H1 (cell line): ENCODE results near the gene DPYSL4. TPM values are rescaled to one million over a fixed set of nuclear protein-coding genes. Genes with fewer than 3 reads are reported as not detected.

ENCODE experiments used
- CTCF ChIA-PET: fragments of 300-600 bp; sonication (Branson Sonifier 250); formaldehyde crosslinking; loops from one replicate; lab custom pipeline; 2021; ENCODE audit not compliant: partially characterized antibody; lab: Charles Lee
- POLR2A ChIA-PET: fragments of 300-600 bp; sonication (Branson Sonifier 250); formaldehyde crosslinking; loops from one replicate; lab custom pipeline; 2021; ENCODE audit warnings: inconsistent platforms; ENCODE audit not compliant: partially characterized antibody; lab: Charles Lee
- DNase-seq, 2 experiments: peaks; one replicate each; pipeline versions ENCODE4 v3.0.0 to v3.0.0-alpha.2; 2010 to 2022; ENCODE audit warnings: low spot score in 2 of 2, low read depth in 1 of 2, mixed read lengths in 1 of 2
- FAIRE-seq: peaks from 2 replicates; lab custom pipeline; 2011; peaks lifted over from hg19 to GRCh38; lab: Jason Lieb, UNC
- H2AFZ ChIP-seq: 2 replicates; pipeline ENCODE4 v1.8.1; 2012; ENCODE audit warnings: low read length, inconsistent platforms
- H2AK5ac ChIP-seq: 2 replicates; pipeline ENCODE4 v1.6.1; 2013; ENCODE audit warnings: low read depth, low read length
- H2BK120ac ChIP-seq: replicated peaks from 2 replicates; pipeline ENCODE3; 2013; ENCODE audit warnings: low read depth, low read length, inconsistent platforms
- H2BK12ac ChIP-seq: 2 replicates; pipeline ENCODE4 v1.6.1; 2013; ENCODE audit warnings: low read depth, low read length
- H2BK15ac ChIP-seq: 2 replicates; pipeline ENCODE4 v1.6.1; 2013; ENCODE audit warnings: low read length
- H2BK20ac ChIP-seq: 2 replicates; pipeline ENCODE4 v1.6.1; 2013; ENCODE audit warnings: low read length
- H2BK5ac ChIP-seq: 2 replicates; pipeline ENCODE4 v1.6.1; 2013; ENCODE audit warnings: low read depth, low read length
- H3K14ac ChIP-seq: 2 replicates; pipeline ENCODE4 v1.6.1; 2013; ENCODE audit warnings: inconsistent platforms; ENCODE audit not compliant: insufficient read length
- H3K18ac ChIP-seq: 2 replicates; pipeline ENCODE4 v1.6.1; 2013; ENCODE audit warnings: low read length; ENCODE audit errors: extremely low read depth
- H3K23ac ChIP-seq: 2 replicates; pipeline ENCODE4 v1.6.1; 2013; ENCODE audit warnings: inconsistent platforms; ENCODE audit not compliant: insufficient read length
- H3K23me2 ChIP-seq: 2 replicates; pipeline ENCODE4 v1.6.1; 2013; ENCODE audit warnings: low read depth, low read length
- H3K27ac ChIP-seq: 2 replicates; pipeline ENCODE4 v1.6.1; 2011; ENCODE audit warnings: low read depth, low read length, inconsistent platforms
- H3K27me3 ChIP-seq, 4 experiments: replicated peaks in 1 of 4; 1 replicate in 1 of 4; 2 replicates in 3 of 4; pipeline versions ENCODE4 v1.6.1 to v1.8.1; 2011 to 2013; ENCODE audit warnings: low read length in 3 of 4, mild to moderate bottlenecking in 3 of 4, inconsistent platforms in 2 of 4, mixed read lengths in 2 of 4, moderate library complexity in 1 of 4; ENCODE audit not compliant: control insufficient read depth in 3 of 4, insufficient read depth in 3 of 4; ENCODE audit errors: extremely low read depth in 1 of 4
- H3K36me3 ChIP-seq, 4 experiments: 2 replicates each; pipeline versions ENCODE4 v1.6.1 to v1.8.1; 2011 to 2013; ENCODE audit warnings: mild to moderate bottlenecking in 4 of 4, low read length in 3 of 4, moderate library complexity in 2 of 4, control low read depth in 1 of 4, inconsistent platforms in 1 of 4; ENCODE audit not compliant: insufficient read depth in 4 of 4, control insufficient read depth in 2 of 4
- H3K4ac ChIP-seq: replicated peaks from 2 replicates; pipeline ENCODE3; 2013; ENCODE audit warnings: low read length, low read depth, mixed read lengths, inconsistent platforms; ENCODE audit not compliant: insufficient read length
- H3K4me1 ChIP-seq, 4 experiments: replicated peaks in 1 of 4; 1 replicate in 1 of 4; 2 replicates in 3 of 4; pipeline versions ENCODE4 v1.6.1 to v1.8.1; 2011 to 2013; ENCODE audit warnings: low read length in 3 of 4, inconsistent platforms in 2 of 4, mixed read lengths in 1 of 4; ENCODE audit not compliant: insufficient read depth in 4 of 4, control insufficient read depth in 3 of 4
- H3K4me2 ChIP-seq, 2 experiments: 2 replicates each; pipeline versions ENCODE4 v1.6.1 to v1.8.1; 2011 to 2013; ENCODE audit warnings: low read depth in 2 of 2, low read length in 2 of 2, control low read depth in 1 of 2, inconsistent platforms in 1 of 2, mild to moderate bottlenecking in 1 of 2; ENCODE audit not compliant: insufficient read depth in 1 of 2
- H3K4me3 ChIP-seq, 4 experiments: fragments of 200-600, 300-600 bp in 1 of 4; sonication (generic), shearing (Covaris generic), sonication (Bioruptor Twin) in 1 of 4; 2 replicates each; pipeline versions ENCODE4 v1.5.1 to v1.8.1; 2011 to 2016; ENCODE audit warnings: low read length in 4 of 4, low read depth in 3 of 4, control low read depth in 2 of 4, inconsistent platforms in 2 of 4, mild to moderate bottlenecking in 2 of 4, mixed read lengths in 1 of 4, moderate library complexity in 1 of 4; ENCODE audit not compliant: insufficient read depth in 2 of 4; ENCODE audit errors: extremely low read depth in 1 of 4
- H3K56ac ChIP-seq: replicated peaks from 2 replicates; pipeline ENCODE3; 2013; ENCODE audit warnings: low read depth, mild to moderate bottlenecking, mixed read lengths, low read length, inconsistent platforms; ENCODE audit not compliant: insufficient read length
- H3K79me1 ChIP-seq: 2 replicates; pipeline ENCODE4 v1.6.1; 2013; ENCODE audit warnings: low read depth, low read length, control low read depth
- H3K79me2 ChIP-seq, 2 experiments: 2 replicates each; pipeline versions ENCODE4 v1.6.1 to v1.8.1; 2012 to 2013; ENCODE audit warnings: low read length in 2 of 2, mild to moderate bottlenecking in 2 of 2, inconsistent platforms in 1 of 2; ENCODE audit not compliant: insufficient read depth in 2 of 2, control insufficient read depth in 1 of 2
- H3K9ac ChIP-seq, 4 experiments: replicated peaks in 1 of 4; 1 replicate in 1 of 4; 2 replicates in 3 of 4; pipeline versions ENCODE4 v1.6.1 to v1.8.1; 2011 to 2013; ENCODE audit warnings: low read depth in 3 of 4, low read length in 3 of 4, control low read depth in 2 of 4, mild to moderate bottlenecking in 2 of 4, moderate library complexity in 2 of 4, inconsistent platforms in 1 of 4; ENCODE audit errors: extremely low read depth in 1 of 4
- H3K9me3 ChIP-seq, 2 experiments: 2 replicates each; pipeline versions ENCODE4 v1.6.1 to v1.8.1; 2012 to 2013; ENCODE audit warnings: mild to moderate bottlenecking in 2 of 2, moderate library complexity in 2 of 2, control low read depth in 1 of 2, inconsistent platforms in 1 of 2, low read depth in 1 of 2, low read length in 1 of 2, mixed read lengths in 1 of 2; ENCODE audit not compliant: insufficient read depth in 2 of 2
- H4K20me1 ChIP-seq, 2 experiments: replicated peaks in 1 of 2; 2 replicates each; pipeline versions ENCODE3 to v1.8.1; 2011 to 2013; ENCODE audit warnings: inconsistent platforms in 2 of 2, low read length in 2 of 2, mild to moderate bottlenecking in 1 of 2; ENCODE audit not compliant: insufficient read depth in 2 of 2, control insufficient read depth in 1 of 2
- H4K5ac ChIP-seq: 2 replicates; pipeline ENCODE4 v1.6.1; 2013; ENCODE audit warnings: low read length, low read depth, mixed read lengths, inconsistent platforms; ENCODE audit not compliant: insufficient read length
- H4K8ac ChIP-seq: 2 replicates; pipeline ENCODE4 v1.8.0; 2013; ENCODE audit warnings: mild to moderate bottlenecking, moderate library complexity, low read length, inconsistent platforms; ENCODE audit not compliant: insufficient read depth; ENCODE audit errors: extremely low read depth
- H4K91ac ChIP-seq: replicated peaks from 2 replicates; pipeline ENCODE3; 2013; ENCODE audit warnings: low read length, mixed read lengths, inconsistent platforms; ENCODE audit not compliant: insufficient read length
- ASH2L ChIP-seq: fragments of 200-600, 300-600 bp; sonication (generic); IDR thresholded peaks from one replicate; pipeline ENCODE4 v1.7.1; 2017; ENCODE audit warnings: low read length
- BRCA1 ChIP-seq: IDR thresholded peaks from 2 replicates; pipeline ENCODE4 v1.6.1; 2012; ENCODE audit warnings: low read depth, low read length, improper control_type of control experiment
- CREB1 ChIP-seq: IDR thresholded peaks from 2 replicates; pipeline ENCODE4 v1.6.1; 2012; ENCODE audit warnings: inconsistent platforms
- CTBP2 ChIP-seq: IDR thresholded peaks from 2 replicates; pipeline ENCODE4 v1.7.0; 2011; ENCODE audit warnings: borderline replicate concordance, mild to moderate bottlenecking, moderate library complexity, mixed read lengths, low read length; ENCODE audit not compliant: insufficient read depth, insufficient read length
- EGR1 ChIP-seq: IDR thresholded peaks from 2 replicates; pipeline ENCODE4 v1.6.1; 2011; ENCODE audit warnings: low read depth, low read length, borderline replicate concordance
- HDAC6 ChIP-seq: IDR thresholded peaks from one replicate; pipeline ENCODE4 v1.7.1; 2012; ENCODE audit warnings: low read depth, mild to moderate bottlenecking, inconsistent platforms, low read length, moderate library complexity
- MAFK ChIP-seq: IDR thresholded peaks from 2 replicates; pipeline ENCODE4 v1.6.1; 2012; ENCODE audit warnings: low read depth, mild to moderate bottlenecking, improper control_type of control experiment, low read length
- PHF8 ChIP-seq: fragments of 200-600 bp; sonication (generic); conservative IDR thresholded peaks from 2 replicates; pipeline ENCODE4 v1.7.1; 2012; ENCODE audit warnings: low read depth, mild to moderate bottlenecking, inconsistent platforms, low read length, moderate library complexity
- POLR2A ChIP-seq, 2 experiments: IDR thresholded peaks; 1 replicate in 1 of 2; 2 replicates in 1 of 2; pipeline ENCODE4 v1.6.1; 2011; ENCODE audit warnings: low read depth in 2 of 2, low read length in 2 of 2, mild to moderate bottlenecking in 2 of 2; ENCODE audit errors: control extremely low read depth in 1 of 2
- SIN3A ChIP-seq, 2 experiments: IDR thresholded peaks in 1 of 2; conservative IDR thresholded peaks in 1 of 2; 2 replicates each; pipeline ENCODE4 v1.6.1; 2011 to 2012; ENCODE audit warnings: low read length in 2 of 2, improper control_type of control experiment in 1 of 2, low read depth in 1 of 2, mild to moderate bottlenecking in 1 of 2
- TEAD4 ChIP-seq: IDR thresholded peaks from 2 replicates; pipeline ENCODE4 v1.6.1; 2012; ENCODE audit warnings: low read depth, low read length, inconsistent platforms, mixed read lengths
- WGBS, 2 experiments: shearing (Covaris generic) in 1 of 2; methylation state at CpG; one replicate each; pipeline versions ENCODE4 v1.1.6 to v1.1.7; 2013 to 2015; ENCODE audit warnings: low lambda C conversion rate in 2 of 2, mixed read lengths in 2 of 2, inconsistent platforms in 1 of 2, low coverage in 1 of 2, missing lambda C conversion rate in 1 of 2; ENCODE audit not compliant: insufficient replicate concordance in 2 of 2, insufficient coverage in 1 of 2, insufficient read length in 1 of 2; ENCODE audit errors: extremely low coverage in 1 of 2, missing lambda C conversion rate in 1 of 2; 5-methylcytosine and 5-hydroxymethylcytosine counted together
- polyA plus RNA-seq, 7 experiments: library from polyadenylated mRNA; depleted of rRNA in 3 of 7; stranded (reverse) in 5 of 7; unstranded in 2 of 7; fragments of >200 nt in 5 of 7; fragments of 200-250 nt in 2 of 7; gene quantifications; 1 replicate in 5 of 7; 2 replicates in 1 of 7; 4 replicates in 1 of 7; pipeline versions ENCODE4 v1.2.1 to v1.2.3, GENCODE V29; 2011 to 2013; ENCODE audit warnings: missing spikeins in 2 of 7, mixed read lengths in 2 of 7
- total RNA-seq: library from RNA; stranded (reverse); fragmentation: NEBNext Ultra II Directional; extraction: Animal tissue kit (Norgen Biotek cat#: 25700); gene quantifications from 2 replicates; pipeline ENCODE4 v1.2.1, GENCODE V29; 2021
- TF ChIP-seq, protein P1 (sequence below): IDR thresholded peaks from 2 replicates; pipeline ENCODE4 v1.6.1; 2011; ENCODE audit warnings: low read length, improper control_type of control experiment

The DPYSL4 gene
- total and polyA plus RNA-seq, 2 of the 8 experiments (the other 6 are each of a cell fraction or from before 2014, with no cell fraction given), result 12.9 to 15.2 TPM

DNA sequence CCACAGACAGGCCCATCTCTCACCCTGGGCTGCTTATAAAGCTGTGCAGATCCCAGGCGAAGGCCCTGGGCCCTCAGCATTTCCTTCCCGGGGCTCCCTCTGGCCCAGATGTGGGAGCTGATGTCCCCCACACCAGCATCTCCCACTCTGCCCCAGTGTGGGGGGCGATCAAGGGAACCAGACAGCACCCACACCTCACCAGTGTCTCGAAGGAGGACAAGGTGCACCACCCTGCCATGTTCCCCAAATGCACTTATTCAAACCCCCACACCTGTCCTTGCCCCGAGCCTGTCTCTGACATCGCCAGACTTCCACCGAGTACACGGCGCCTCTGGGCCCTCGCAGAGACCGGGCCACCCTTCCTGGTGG is 19.6 kb downstream of the DPYSL4 start:
- Histone ChIP-seq H3K56ac (no peak overlapping the region), H3K9ac (no peak overlapping the region), H4K91ac (no peak overlapping the region), H2AK5ac (no peak overlapping the region), H3K18ac (no peak overlapping the region), H2BK5ac (no peak overlapping the region), H3K9me3 (no peaks in the 10 kb centered on the region), H3K36me3 (no peaks in the 10 kb centered on the region; a peak in 1 of 8 replicates), H4K8ac (no peak overlapping the region), H4K5ac (no peak overlapping the region), H2BK120ac (no peak overlapping the region), H3K79me1 (no peaks in the 10 kb centered on the region), H2AFZ (no peak overlapping the region), H3K14ac (no peak overlapping the region), H3K27me3 (no peaks in the 10 kb centered on the region), H2BK12ac (no peak overlapping the region), H3K79me2 (no peaks in the 10 kb centered on the region), H3K4ac (no peak overlapping the region), H2BK20ac (no peak overlapping the region), H3K4me2 (no peak overlapping the region), H3K4me3 (no peak overlapping the region), H3K27ac (no peak overlapping the region), H2BK15ac (no peak overlapping the region), H3K4me1 (no peaks in the 10 kb centered on the region), H3K23ac (no peak overlapping the region), H3K23me2 (no peaks in the 10 kb centered on the region), H4K20me1 (peaks cover 2 to 7% of the 10 kb centered on the region in 2 experiments)
- ChIA-PET CTCF (interaction anchor here (1.0 to 1.2 kb wide), 3 partner anchors 16 to 187 kb away, joined by 3 read pairs; no protein-coding TSS in a partner anchor), POLR2A (interaction anchor here (1.3 to 1.6 kb wide), 2 partner anchors 14 to 24 kb away, joined by 3 read pairs; no protein-coding TSS in a partner anchor)
- 86% methylated on average over 11 of the region's 11 CpGs; no CpG with 5 or more reads in 1 of the 2 experiments for WGBS, 2 experiments
- DNase-seq (no peak), FAIRE-seq (no peak)
- TF ChIP-seq CREB1 (no peak), CTBP2 (no peak), PHF8 (no peak), TEAD4 (no peak), MAFK (no peak), POLR2A (IDR thresholded peaks at IDR 0.05; ENCODE audit: control extremely low read depth in 1 of 2, low read depth in 2 of 2, low read length in 2 of 2) (no peak), ASH2L (no peak), SIN3A (conservative IDR thresholded peaks at IDR 0.05 in 1 of 2, IDR thresholded peaks at IDR 0.05 in 1 of 2; ENCODE audit: low read depth in 1 of 2, low read length in 2 of 2) (no peak), HDAC6 (no peak), EGR1 (no peak), BRCA1 (no peak)
- TF ChIP-seq, protein P1, sequence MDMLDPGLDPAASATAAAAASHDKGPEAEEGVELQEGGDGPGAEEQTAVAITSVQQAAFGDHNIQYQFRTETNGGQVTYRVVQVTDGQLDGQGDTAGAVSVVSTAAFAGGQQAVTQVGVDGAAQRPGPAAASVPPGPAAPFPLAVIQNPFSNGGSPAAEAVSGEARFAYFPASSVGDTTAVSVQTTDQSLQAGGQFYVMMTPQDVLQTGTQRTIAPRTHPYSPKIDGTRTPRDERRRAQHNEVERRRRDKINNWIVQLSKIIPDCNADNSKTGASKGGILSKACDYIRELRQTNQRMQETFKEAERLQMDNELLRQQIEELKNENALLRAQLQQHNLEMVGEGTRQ, result no peak
